ENCODE measurements around the gene BLM. TPM values are rescaled to one million over a fixed set of nuclear protein-coding genes. Genes with fewer than 3 reads are reported as not detected.

The BLM gene
- total and polyA plus RNA-seq, 2 of the 4 experiments (the other 2 are of a cell fraction) = 2.5 to 6.5 TPM

DNA sequence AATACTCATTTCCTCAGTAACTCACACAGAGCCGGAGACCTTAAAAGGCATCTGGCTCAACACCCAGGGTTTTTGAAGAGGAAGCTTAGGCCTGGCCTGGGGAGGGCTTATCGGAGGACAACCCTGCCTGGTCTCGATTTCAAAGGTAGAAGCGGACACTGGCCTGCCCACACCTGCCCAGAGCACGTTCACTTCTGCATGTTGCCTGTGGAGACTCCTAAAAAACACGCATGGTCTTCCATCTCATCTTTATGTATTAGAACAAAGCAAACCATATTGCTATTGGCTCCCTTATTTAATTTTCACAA is 95.8 kb downstream of the BLM start:
- Histone ChIP-seq H3K4ac (ENCODE audit: low read depth, low read length) (no peak overlapping the region), H3K36me3 (ENCODE audit: control insufficient read depth, insufficient read depth, low read length) (peaks cover 2% of the 10 kb centered on the region; the same call in 1 of the 2 replicates), H2AK5ac (ENCODE audit: low read depth, low read length) (no peak overlapping the region), H3K23ac (ENCODE audit: low read depth, low read length) (no peak overlapping the region), H2BK15ac (ENCODE audit: low read depth, low read length) (no peak overlapping the region), H3K9me1 (ENCODE audit: insufficient read depth, low read length) (peaks cover 3% of the 10 kb centered on the region; the same call in 1 of the 2 replicates), H4K20me1 (ENCODE audit: insufficient read depth, low read length) (no peaks in the 10 kb centered on the region), H3K56ac (ENCODE audit: extremely low read depth, insufficient read depth, low read length) (no peak overlapping the region), H2AFZ (replicated peaks; ENCODE audit: low read length, poor library complexity) (no peak overlapping the region), H4K8ac (ENCODE audit: low read depth in 2 of 2, low read length in 2 of 2) (no peak overlapping the region), H3K4me2 (ENCODE audit: low read depth, low read length) (no peak overlapping the region), H3K4me1 (ENCODE audit: control insufficient read depth, insufficient read depth, low read length) (peaks cover 4% of the 10 kb centered on the region; the same call in 1 of the 2 replicates), H2AK9ac (replicated peaks; ENCODE audit: low read depth, low read length, poor library complexity) (no peak overlapping the region), H2BK120ac (ENCODE audit: low read depth, low read length) (no peak overlapping the region), H2BK20ac (ENCODE audit: low read depth, low read length) (no peak overlapping the region), H3K27me3 (ENCODE audit: control insufficient read depth, insufficient read depth, low read length) (no peaks in the 10 kb centered on the region; the same call in 1 of the 2 replicates), H3K14ac (replicated peaks; ENCODE audit: low read depth, low read length) (no peak overlapping the region), H3K4me3 (ENCODE audit: insufficient read depth, low read depth, low read length) (no peak overlapping the region), H3K9ac (ENCODE audit: low read depth, low read length) (no peak overlapping the region), H4K5ac (ENCODE audit: low read depth, low read length) (no peak overlapping the region), H2BK5ac (ENCODE audit: low read depth, low read length, poor library complexity, severe bottlenecking) (no peak overlapping the region), H3K18ac (ENCODE audit: low read depth, low read length) (no peak overlapping the region), H4K91ac (ENCODE audit: insufficient read depth, low read depth, low read length) (no peak overlapping the region), H3K79me1 (ENCODE audit: low read depth in 1 of 2, low read length in 2 of 2) (no peaks in the 10 kb centered on the region), H3K27ac (ENCODE audit: insufficient read depth, low read length) (no peak overlapping the region), H3K9me3 (ENCODE audit: control insufficient read depth, insufficient read depth, low read length) (no peaks in the 10 kb centered on the region)
- CTCF ChIA-PET = no interaction called here
- POLR2A ChIA-PET (ENCODE audit: unreplicated experiment) = no interaction called here
- 100% methylated on average over 3 of the region's 6 CpGs; no CpG with 5 or more reads in 1 of the 2 experiments for WGBS, 2 experiments (ENCODE audit: extremely low coverage in 2 of 2, insufficient read length in 1 of 2)
- intact Hi-C loops (cut with micrococcal nuclease) = no loop called here
- DNase-seq (no peak), ATAC-seq (ENCODE audit: low read depth) (no peak)
- TF ChIP-seq CHD1 (IDR thresholded peaks at IDR 0.05; ENCODE audit: low read depth, low read length) (no peak), RAD21 (IDR thresholded peaks at IDR 0.05; ENCODE audit: low read length) (no peak), NFE2L2 (IDR thresholded peaks at IDR 0.05; ENCODE audit: low read depth, low read length) (no peak), MXI1 (IDR thresholded peaks at IDR 0.05; ENCODE audit: borderline replicate concordance, low read depth, low read length) (no peak), SMC3 (IDR thresholded peaks at IDR 0.05; ENCODE audit: low read depth, low read length) (no peak), MAFK (IDR thresholded peaks at IDR 0.05; ENCODE audit: low read depth, low read length) (no peak), POLR2A (IDR thresholded peaks at IDR 0.05; ENCODE audit: low read depth, low read length) (no peak), RFX5 (IDR thresholded peaks at IDR 0.05; ENCODE audit: low read depth, low read length) (no peak), MAZ (IDR thresholded peaks at IDR 0.05; ENCODE audit: borderline replicate concordance, low read depth, low read length) (no peak), BHLHE40 (IDR thresholded peaks at IDR 0.05; ENCODE audit: low read depth, low read length) (no peak), CEBPB (IDR thresholded peaks at IDR 0.05; ENCODE audit: low read depth, low read length) (no peak), RCOR1 (IDR thresholded peaks at IDR 0.05; ENCODE audit: insufficient replicate concordance, low read length) (no peak), FOS (IDR thresholded peaks at IDR 0.05; ENCODE audit: low read depth, low read length) (no peak)
- TF ChIP-seq, protein P1, sequence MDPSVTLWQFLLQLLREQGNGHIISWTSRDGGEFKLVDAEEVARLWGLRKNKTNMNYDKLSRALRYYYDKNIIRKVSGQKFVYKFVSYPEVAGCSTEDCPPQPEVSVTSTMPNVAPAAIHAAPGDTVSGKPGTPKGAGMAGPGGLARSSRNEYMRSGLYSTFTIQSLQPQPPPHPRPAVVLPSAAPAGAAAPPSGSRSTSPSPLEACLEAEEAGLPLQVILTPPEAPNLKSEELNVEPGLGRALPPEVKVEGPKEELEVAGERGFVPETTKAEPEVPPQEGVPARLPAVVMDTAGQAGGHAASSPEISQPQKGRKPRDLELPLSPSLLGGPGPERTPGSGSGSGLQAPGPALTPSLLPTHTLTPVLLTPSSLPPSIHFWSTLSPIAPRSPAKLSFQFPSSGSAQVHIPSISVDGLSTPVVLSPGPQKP (IDR thresholded peaks at IDR 0.05; ENCODE audit: borderline replicate concordance, low read depth, low read length) = no peak
- TF ChIP-seq, protein P2, sequence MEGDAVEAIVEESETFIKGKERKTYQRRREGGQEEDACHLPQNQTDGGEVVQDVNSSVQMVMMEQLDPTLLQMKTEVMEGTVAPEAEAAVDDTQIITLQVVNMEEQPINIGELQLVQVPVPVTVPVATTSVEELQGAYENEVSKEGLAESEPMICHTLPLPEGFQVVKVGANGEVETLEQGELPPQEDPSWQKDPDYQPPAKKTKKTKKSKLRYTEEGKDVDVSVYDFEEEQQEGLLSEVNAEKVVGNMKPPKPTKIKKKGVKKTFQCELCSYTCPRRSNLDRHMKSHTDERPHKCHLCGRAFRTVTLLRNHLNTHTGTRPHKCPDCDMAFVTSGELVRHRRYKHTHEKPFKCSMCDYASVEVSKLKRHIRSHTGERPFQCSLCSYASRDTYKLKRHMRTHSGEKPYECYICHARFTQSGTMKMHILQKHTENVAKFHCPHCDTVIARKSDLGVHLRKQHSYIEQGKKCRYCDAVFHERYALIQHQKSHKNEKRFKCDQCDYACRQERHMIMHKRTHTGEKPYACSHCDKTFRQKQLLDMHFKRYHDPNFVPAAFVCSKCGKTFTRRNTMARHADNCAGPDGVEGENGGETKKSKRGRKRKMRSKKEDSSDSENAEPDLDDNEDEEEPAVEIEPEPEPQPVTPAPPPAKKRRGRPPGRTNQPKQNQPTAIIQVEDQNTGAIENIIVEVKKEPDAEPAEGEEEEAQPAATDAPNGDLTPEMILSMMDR (conservative IDR thresholded peaks at IDR 0.05; ENCODE audit: low read depth, low read length) = no peak
- TF ChIP-seq, protein P3, sequence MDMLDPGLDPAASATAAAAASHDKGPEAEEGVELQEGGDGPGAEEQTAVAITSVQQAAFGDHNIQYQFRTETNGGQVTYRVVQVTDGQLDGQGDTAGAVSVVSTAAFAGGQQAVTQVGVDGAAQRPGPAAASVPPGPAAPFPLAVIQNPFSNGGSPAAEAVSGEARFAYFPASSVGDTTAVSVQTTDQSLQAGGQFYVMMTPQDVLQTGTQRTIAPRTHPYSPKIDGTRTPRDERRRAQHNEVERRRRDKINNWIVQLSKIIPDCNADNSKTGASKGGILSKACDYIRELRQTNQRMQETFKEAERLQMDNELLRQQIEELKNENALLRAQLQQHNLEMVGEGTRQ (IDR thresholded peaks at IDR 0.05; ENCODE audit: low read depth, low read length) = no peak
- dilution Hi-C loops (cut with HindIII; ENCODE audit: low sequenced_read_pairs, unreplicated experiment) = no loop called here
- in situ Hi-C loops (cut with MboI; ENCODE audit: low sequenced_read_pairs) = no loop called here
- no TSS peak for BruUV-seq (replicated peaks)
